ENCODE results near the gene POC5.
"Not testable (repeated sequence)": the region's sequence is repeated elsewhere in the genome, so short reads cannot be mapped to it uniquely, and the experiment has no call there.

POC5 gene

DNA sequence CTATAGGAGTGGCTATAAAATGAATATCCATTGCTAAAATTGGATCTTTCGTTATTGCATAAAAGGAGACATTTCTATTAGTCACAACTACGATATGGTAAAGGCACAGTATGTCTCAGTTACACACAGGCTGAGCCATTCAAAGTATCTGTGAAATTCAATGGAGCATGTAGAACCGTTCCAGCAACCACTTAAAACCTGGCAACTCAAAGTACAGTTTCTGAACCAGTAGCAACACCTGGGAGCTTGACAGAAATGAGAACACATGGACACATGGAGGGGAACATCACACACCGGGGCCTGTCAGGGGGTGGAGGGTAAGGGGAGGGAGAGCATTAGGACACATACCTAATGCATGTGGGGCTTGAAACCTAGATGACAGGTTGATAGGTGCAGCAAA lies 15.4 kb downstream of the POC5 start:
- DNase-seq, result no peak

DNA sequence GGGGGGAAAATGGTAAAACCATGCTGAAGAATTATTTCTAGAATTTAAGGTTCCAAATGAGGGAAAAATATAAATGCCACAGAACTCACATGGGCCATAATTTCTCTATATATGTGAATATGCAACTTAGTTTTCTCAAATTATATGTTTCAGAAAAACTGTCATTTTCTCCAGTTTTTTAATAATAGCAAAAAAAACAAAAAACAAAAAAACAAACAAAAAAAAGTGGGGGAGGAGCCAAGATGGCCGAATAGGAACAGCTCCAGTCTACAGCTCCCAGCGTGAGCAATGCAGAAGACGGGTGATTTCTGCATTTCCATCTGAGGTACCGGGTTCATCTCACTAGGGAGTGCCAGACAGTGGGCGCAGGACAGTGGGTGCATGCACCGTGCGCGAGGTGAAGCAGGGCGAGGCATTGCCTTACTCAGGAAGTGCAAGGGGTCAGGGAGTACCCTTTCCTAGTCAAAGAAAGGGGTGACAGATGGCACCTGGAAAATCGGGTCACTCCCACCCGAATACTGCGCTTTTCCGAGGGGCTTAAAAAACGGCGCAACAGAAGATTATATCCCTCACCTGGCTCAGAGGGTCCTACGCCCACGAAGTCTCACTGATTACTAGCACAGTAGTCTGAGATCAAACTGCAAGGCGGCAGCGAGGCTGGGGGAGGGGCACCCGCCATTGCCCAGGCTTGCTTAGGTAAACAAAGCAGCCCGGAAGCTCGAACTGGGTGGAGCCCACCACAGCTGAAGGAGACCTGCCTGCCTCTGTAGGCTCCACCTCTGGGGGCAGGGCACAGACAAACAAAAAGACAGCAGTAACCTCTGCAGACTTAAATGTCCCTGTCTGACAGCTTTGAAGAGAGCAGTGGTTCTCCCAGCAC lies 21.5 kb downstream of the POC5 start:
- not testable (repeated sequence) for DNase-seq

DNA sequence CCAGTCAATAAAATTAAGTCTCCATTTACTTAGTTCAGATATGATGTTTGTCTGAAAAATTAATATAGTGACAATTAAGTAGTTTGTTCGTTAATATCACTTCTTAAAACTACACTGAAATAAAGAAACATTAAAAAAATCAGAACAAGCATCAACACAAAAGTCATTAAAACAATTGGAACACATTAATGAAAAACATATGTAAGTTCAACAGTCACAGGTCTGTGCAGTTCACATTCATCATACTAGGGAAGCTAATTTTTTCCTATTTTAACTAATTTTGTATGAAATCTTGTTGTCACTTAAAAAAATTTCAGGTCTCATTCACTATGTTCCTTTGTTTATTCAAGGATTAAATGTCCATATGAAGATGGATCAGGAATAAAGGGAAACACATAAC lies 22.5 kb downstream of the POC5 start:
- DNase-seq, result no peak

DNA sequence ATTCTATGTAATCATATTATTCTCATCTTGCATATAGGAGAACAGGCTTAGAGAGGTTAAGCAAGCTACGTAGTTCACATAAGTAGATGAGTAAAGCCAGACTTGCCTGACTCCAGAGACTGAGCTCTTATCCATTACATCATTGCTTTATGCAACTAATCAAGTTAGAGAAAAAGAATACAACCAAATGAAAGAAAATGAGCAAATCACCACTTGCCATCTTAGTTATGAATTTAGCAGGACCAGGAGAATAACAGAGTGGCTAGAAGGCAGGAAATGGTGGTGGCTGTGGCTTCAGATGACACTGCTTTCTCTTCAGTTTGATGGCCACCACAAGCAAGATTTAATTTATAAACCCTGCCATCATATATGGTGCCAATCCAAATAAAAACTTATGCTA lies 26.6 kb downstream of the POC5 start:
- no peak for DNase-seq

DNA sequence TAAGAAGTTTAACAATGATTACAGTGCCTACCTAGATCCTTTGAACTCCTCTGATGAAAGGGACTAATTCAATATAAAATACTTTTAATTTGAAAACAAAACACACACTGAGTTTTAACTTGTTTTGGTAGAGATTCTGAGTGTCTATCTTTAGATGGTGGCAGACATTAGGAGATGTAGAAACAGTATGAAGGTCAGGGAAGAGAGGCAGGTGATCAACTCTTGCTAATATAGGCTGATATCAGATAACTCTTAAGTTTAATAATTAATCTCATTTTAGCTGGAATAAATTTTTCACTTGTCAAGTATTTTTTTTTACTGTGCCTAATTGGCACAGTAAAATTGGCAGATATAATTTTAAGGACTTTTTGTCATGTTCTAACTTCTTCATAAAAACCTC lies 30.8 kb downstream of the POC5 start:
- DNase-seq, result no peak

DNA sequence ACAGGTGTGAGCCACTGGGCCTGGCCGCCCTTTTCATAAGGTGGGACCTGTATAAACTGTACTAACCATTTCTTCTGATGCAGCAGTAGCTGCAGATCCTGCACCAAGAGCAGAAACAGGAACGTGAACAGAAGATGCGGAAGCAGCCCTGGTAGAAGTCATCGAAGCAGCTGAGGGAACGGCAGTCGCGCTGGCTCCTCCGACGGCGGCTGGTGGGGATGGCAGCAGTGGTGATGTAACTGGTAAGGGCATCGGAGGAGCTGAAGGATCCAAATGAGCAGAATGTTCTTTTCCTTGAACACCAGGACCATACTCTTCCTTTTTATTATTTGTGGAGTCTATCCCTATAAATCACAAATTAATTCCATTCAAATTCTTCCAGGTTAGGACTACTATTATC lies 32.1 kb downstream of the POC5 start:
- DNase-seq, result no peak

DNA sequence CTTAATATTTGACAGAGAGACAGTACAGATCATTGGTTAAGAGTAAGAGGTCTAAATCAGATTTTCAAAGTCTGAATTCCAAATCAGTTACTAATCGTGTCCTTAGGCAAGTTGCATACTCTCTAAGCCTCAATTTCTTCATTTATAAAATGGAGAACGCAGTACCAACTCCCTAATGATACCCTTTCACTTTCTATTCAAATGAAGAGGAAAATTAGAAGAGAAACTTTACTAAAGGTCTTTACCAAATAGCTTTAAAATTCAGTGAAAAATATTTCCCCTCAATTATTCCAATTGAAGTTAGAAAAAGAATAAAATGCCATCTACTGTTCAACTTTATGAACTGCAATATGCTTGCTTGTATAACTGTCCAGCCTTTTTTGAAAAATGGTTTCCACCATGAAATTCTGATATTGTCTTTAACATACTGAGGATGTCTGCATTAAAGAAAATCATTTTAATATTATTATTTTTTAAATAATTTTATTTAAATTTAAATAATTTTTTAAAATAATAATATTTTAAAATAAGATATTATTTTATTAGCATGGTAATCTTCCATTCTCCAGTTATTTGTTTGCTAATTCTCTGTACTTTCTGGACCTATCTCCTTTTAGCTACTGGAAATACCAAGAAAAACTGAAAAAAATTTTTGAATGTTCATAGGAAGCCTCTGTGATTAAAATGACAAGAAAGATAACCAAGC lies 36.0 kb downstream of the POC5 start:
- peak; percentile 31 for DNase-seq

DNA sequence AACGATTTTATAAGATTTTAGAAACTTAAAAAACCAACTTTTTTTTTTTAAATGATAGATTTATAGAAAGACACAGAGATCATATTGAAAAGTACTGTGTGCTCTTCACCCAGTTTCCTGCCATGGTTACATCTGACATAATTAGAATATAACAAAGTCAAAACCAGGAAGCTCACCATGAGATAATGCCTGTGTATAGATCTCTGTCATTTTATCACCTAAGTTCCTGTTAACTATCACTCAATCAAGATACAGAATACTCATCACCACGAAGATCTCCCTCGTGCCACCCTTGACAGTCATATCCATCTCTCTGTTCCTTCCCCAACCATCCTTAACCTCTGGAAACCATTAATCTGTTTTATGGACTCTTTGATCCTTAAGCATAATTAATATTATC lies 39.1 kb downstream of the POC5 start:
- no peak for DNase-seq

DNA sequence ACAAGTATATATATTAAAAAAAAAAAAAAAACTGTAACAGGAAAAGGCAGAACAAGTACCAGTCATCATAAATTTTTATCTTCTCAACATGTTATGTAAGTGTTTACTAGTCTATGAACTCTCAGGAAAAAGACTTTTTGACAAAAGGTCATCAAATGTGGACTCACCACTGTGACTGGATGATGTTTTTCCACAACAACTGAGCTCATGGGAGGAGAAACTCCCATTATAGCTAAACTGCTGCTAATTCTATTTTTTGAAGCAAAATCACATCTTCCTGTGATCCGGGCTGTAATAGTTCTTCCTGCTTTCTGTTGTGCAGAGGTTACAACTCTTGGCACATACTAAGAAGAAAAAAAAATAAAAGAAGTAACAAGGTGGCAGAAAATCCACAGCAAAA lies 39.6 kb downstream of the POC5 start:
- no peak for DNase-seq

DNA sequence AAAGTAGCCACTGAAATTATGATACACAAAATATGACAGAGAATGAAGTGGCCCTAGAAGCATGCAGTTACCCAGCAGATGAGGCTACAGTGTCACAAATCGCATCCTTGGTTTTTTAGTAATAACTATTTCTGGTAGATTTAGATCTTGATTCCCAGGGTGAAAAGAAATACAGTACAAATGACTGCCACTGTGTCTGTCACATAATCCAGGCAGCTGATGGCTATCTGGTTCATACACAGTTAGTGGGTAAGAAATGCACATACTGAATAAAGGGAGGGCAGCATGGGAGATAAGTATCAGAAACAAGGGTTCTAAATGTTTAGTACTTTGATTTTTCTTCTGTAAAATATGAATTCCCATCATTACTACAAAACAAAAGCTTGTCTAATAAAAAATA lies 41.5 kb downstream of the POC5 start:
- DNase-seq, result no peak

DNA sequence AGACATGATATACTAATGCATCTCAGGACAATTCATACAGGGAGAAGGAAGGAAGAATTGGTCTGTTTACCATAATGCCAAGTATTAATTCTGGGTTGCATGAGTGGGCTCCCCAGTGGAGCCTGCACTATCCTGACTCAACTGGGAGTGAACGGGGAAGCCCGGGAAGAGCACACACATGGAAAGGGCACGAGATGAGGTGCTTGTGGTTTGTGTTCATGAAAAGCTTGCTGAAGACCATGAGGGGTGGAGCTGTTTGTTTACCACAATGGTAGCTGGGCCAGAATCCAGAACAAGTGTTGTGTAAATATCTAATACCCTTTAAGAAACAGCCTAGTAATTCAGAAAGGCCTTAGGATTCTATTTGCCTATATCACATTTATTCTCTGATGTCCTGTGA lies 44.6 kb downstream of the POC5 start:
- peak; percentile 30 for DNase-seq

DNA sequence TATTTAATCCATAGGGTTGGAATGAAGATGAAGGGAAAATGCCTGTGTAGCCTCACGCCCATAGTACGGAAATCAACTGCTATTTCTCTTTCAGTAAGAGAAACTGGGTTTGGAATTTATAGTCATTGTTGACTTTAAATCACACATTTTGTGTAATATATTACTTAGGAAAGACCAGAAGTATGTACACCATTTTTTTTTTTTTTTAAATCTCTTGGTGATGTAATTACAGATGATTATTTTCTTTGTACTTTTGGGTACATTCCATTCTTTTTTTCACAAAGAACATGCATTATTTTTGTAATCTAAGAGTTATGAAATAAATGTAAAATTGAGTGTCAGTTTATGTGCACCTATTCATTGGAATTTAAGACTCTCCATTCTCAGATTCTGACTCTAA lies 45.7 kb downstream of the POC5 start:
- no peak for DNase-seq

DNA sequence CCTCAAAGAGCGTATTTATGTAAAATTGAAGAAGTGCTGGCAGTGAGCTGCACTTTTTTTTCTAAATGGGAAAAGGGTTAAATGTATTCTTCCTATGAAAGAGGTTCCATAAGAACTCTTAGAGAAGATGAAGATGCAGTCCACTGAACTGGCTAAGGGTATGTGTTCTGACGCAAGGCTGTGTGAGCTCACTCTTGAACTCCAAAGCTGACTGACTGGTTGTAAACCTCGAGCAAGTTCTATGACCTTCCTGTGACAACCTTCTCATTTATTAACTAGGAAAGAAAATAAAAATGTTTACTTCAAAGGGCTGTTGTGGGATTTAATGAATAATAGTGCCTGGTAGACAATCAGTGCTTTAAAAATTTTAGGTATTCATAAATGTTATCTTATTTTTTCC lies 46.7 kb downstream of the POC5 start:
- DNase-seq, result no peak

DNA sequence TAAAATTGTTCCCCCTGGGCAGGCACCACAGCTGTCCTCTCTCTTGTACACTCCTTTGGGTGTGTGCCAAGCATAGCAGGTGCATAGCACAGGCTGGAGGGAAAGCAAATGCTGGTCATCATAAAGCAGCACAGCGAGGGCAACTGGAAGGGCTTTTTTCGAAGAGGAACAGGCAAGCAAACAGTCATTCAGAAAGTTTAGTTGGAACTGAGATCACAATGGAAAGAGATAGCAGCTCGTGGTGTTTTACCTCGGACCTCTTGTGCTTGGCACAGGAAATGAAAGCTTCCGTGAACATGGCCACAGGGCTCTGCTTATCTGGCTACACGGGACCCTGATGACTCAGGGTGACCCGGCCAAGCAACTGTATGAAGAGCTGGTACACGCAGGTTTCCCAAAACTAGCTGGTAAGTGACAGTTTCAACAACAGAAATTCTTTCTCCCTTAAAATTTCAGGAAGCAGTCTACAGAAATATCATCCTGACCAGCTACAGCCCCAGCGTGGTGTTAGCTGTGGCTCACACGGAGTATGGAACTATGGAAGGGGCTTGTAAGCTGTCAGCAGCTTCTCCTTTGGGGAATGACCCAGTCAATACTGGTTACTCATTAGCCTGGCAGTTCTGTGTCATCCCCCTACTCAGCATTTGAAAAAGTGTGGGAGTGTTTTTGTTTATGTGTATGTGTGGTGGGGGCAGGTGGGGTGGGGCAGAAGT lies 48.1 kb downstream of the POC5 start:
- peak; percentile 80 for DNase-seq

DNA sequence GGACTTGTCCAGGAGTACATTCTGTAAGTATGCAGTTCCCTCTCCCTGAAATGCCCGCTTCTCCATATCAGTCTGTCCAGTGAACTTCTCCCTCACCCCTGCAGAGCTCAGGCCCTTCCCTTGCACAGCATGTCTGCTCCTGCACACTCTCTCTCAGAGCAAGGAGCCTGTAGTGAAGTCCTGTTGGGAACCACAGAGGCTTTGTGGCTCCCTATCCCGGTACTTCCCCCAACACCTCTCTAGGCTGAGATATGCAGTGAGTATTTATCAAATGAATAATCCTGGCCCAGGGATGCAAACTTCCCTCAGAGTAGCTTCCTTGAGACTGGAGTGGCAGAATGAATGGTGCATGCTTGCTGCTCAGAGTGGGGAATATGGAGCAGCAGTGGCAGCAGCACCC lies 48.8 kb downstream of the POC5 start:
- no peak for DNase-seq

DNA sequence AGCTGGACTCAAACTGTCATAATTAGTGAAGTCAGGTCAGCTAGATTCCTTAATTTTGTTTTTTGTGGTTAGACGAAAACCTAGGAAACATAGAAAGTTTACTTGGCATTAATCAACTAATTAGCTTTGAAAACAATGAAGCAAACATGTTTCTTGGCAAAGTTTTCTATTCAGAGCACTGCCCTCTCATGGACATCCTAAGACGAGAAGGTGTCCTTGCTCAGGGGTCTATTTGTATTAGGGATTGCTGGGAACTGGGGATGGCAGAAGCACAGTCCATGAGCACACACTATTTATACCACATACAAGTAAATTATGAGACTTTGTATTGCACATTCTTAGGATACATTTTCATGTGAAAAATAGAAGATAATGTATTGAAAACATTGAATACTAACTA lies 49.7 kb downstream of the POC5 start:
- no peak for DNase-seq

DNA sequence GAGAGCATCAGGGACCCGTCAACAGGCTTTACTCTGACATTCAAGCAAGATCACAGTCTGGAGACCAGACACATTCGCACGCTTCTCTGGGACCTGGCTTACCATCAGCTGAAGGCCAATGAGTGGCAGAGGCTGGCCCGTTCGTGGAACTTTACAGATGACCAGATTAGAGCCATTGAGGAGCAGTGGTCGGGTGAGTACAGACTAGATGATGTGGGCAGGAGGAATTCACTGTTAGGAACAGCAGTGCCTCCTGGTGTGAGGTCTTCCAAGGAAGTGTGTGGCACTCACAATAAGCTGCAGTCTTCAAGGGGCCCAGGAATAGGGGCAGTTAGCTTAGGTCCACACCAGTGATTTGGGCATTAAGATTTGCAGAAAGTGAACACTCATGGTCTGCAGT lies 50.4 kb downstream of the POC5 start:
- no peak for DNase-seq

DNA sequence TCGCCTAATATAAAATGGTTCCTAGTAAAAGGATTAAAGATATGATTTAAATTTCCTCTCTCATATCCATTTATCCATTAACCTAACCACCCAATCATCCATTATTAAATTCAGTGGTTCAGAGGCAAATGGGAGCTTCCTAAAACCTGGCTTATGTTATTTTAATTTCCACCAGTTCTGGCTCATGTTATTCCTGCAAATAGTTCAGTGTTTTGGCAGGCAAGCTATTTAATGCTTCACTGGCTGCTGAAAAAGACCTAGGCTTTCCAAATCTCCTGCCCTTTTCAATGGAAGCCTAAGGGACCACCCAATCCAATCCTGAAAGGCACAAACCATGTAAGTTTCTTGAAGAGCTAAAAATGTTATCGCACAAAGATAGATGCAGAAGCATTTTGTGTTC lies 52.3 kb downstream of the POC5 start:
- DNase-seq, result no peak

DNA sequence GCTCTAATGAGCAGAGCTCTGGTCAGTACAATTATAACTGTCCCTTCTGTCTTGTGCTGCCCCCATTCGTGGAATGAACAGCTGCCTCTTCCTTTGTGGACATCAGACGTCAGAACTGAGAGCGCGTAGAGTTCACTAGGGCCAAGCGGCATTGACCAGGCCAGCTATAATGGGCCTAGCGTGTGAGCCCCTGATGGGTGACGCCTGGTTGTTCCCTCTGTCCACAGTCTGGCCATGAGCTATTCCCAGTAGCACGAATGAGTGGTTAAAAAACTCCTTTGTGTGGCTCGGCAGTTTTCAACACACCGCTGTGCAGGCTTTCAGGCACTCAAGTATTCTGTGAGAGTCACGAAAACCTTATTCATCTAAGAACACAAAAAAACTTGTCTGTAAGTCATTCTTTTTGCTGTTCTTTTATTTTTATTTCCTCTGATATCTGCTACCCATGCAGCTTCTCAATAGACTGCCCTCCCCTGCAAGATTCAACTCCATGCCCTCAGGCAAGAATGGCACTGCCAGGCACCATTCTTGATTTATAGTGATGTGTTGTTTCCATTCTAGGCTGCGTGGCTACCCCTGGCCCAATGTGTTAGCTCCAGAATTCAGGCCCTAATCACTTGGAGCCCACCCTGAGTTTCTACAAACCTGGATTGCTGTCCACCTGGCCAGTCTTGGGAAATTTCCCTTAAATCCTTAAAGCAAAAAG lies 53.5 kb downstream of the POC5 start:
- DNase-seq, result peak; percentile 5

DNA sequence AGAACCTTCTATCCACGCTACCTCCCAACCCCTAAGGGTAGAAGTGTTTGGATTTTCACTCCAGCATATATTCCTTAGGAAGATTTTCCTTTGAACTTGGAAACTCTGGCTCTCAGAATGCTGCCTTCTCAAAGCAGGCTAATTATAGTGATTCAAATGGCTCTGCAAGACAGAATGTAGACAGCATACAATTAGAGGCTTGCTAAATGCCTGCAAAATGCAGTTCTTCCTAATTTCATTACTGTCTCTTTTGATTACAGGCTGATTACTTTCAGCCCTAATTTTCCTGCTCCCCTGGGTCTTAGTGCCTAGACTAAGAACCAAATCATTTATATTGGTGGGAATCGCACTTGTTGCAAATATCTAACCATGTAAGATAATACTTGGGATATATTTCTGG lies 55.2 kb downstream of the POC5 start:
- no peak for DNase-seq

DNA sequence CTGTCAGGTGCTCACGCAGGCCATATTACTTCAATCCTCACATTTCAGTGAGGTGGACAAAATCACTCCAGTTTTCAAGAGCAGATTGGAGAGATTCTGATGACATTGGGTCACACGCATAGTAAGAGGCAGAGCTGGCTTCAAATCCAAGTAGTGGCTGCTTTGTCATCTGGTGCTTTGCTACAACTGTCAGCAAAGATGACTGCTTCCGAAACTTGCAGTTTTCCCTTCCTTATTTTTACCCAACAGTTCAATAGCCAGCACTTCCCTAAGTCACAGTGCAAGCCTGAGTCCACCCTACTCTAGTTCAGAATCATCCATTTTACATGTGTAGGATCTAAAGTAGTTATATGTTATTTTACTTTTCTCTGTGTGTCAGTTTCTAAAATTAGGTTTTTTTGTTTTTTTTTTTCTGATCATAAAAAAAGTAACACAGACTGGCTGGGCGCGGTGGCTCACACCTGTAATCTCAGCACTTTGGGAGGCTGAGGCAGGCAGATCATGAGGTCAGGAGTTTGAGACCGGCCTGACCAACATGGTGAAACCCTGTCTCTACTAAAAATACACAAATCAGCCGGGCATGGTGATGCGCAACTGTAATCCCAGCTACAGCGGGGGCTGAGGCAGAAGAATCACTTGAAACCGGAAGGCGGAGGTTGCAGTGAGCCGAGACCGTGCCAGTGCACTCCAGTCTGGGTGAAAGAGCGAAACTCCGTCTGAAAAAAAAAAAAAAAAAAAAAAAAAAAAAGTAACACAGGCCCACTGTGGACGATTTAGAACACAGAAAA lies 56.4 kb downstream of the POC5 start:
- no peak for DNase-seq

DNA sequence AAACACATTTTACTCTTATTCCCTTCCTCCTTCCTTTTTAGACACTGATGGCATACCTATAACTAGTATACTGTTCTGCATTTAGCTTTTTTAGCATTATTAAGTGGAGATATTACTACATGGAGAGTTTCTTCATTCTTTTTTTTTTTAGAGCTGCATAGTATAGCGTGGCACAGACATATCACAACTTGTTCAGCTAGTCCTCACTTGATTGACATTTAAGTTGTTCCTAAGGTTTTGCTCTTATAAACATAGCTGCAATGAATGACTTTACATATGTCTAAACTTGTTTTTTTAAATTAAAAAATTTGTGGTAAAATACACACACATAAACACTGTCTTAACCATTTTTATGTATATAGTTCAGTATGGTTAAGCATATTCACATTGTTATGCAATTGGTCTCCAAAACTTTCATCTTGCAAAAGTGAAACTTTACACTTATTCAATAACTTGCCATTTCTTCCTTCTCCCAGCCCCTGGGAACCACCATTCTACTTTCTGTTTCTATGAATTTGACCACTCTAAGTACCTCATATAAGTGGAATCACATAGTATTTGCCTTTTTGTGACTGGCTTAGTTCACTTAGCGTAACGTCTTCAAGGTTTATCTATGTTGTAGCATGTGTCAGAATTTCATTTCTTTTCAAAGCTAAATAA lies 57.3 kb downstream of the POC5 start:
- no peak for DNase-seq
